Adrenal gland (tissue), 5 donors: ENCODE data around the gene TFR2.

ENCODE experiments used
- CTCF ChIP-seq, 6 experiments: fragments of 450-650 bp in 4 of 6; fragments of 200-600 bp in 2 of 6; sonication (generic) in 1 of 6; IDR thresholded peaks; 1 replicate in 5 of 6; 2 replicates in 1 of 6; pipeline versions ENCODE4 v1.5.1 to v1.8.0; 2016 to 2021; ENCODE audit warnings: antibody characterized with exemption in 6 of 6, mild to moderate bottlenecking in 2 of 6, moderate library complexity in 1 of 6
- POLR2A ChIP-seq, 2 donors: fragments of 450-650 bp; IDR thresholded peaks; one replicate each; pipeline ENCODE4 v1.6.1; 2017; ENCODE audit warnings: antibody characterized with exemption in 2 of 2, mild to moderate bottlenecking in 2 of 2, moderate library complexity in 1 of 2
- donor health status: DM: no; HTN: no; CAD: no.

- TF ChIP-seq CTCF (IDR thresholded peaks at IDR 0.05) (no peak), POLR2A (IDR thresholded peaks at IDR 0.05) (no peak)
Observed at GRCh38 chr7:100620239-100620638, 21.1 kb downstream of the TFR2 start.
